GM23338 (cell line): ENCODE results near the gene GLG1. TPM values are rescaled to one million over a fixed set of nuclear protein-coding genes. Genes with fewer than 3 reads are reported as not detected.

Experiments
- ATAC-seq: fragments of 200-7000 bp; cut with Tn5 transposase; 3 replicates; pipeline ENCODE4 v1.9.1; 2020
- DNase-seq: peaks from one replicate; pipeline ENCODE4 v3.0.0-alpha.2; 2015; ENCODE audit warnings: low spot score
- H2AFZ ChIP-seq: fragments of 200-600 bp; sonication (generic); 2 replicates; pipeline ENCODE4 v1.8.0; 2016; ENCODE audit warnings: antibody characterized with exemption, mild to moderate bottlenecking, moderate library complexity
- H3F3A ChIP-seq: fragments of 200-600 bp; sonication (generic); replicated peaks from 2 replicates; pipeline ENCODE4 v1.8.0; 2017; ENCODE audit warnings: antibody characterized with exemption, mixed run types, low read depth
- H3K27ac ChIP-seq: fragments of 200-600 bp; sonication (generic); 2 replicates; pipeline ENCODE4 v1.6.1; 2016; ENCODE audit warnings: low read depth
- H3K27me3 ChIP-seq: fragments of 200-600 bp; sonication (generic); 2 replicates; pipeline ENCODE4 v1.8.0; 2016; ENCODE audit warnings: mild to moderate bottlenecking, mixed run types, moderate library complexity; ENCODE audit not compliant: insufficient read depth
- H3K36me3 ChIP-seq: fragments of 200-600 bp; sonication (generic); 2 replicates; pipeline ENCODE4 v1.8.0; 2016; ENCODE audit warnings: mild to moderate bottlenecking; ENCODE audit not compliant: insufficient read depth
- H3K4me1 ChIP-seq: fragments of 200-600 bp; sonication (generic); 2 replicates; pipeline ENCODE4 v1.8.0; 2016; ENCODE audit warnings: mild to moderate bottlenecking, moderate library complexity; ENCODE audit not compliant: insufficient read depth
- H3K4me2 ChIP-seq: fragments of 200-600 bp; sonication (generic); 2 replicates; pipeline ENCODE4 v1.7.1; 2017; ENCODE audit warnings: mixed run types
- H3K4me3 ChIP-seq: fragments of 200-600 bp; sonication (generic); 2 replicates; pipeline ENCODE4 v1.6.1; 2016; ENCODE audit warnings: mixed run types
- H3K79me2 ChIP-seq: fragments of 200-600 bp; sonication (generic); replicated peaks from 2 replicates; pipeline ENCODE4 v1.8.0; 2017; ENCODE audit warnings: mild to moderate bottlenecking; ENCODE audit not compliant: insufficient read depth
- H3K9me2 ChIP-seq: fragments of 200-600 bp; sonication (generic); 2 replicates; pipeline ENCODE4 v1.8.0; 2017; ENCODE audit not compliant: insufficient read depth
- H4K20me1 ChIP-seq: fragments of 200-600 bp; sonication (generic); replicated peaks from 2 replicates; pipeline ENCODE4 v1.8.0; 2017; ENCODE audit warnings: mild to moderate bottlenecking; ENCODE audit not compliant: insufficient read depth
- H3K27ac Mint-ChIP-seq: 2 replicates; pipeline ENCODE4 v1.8.0; 2020; ENCODE audit warnings: inconsistent platforms, mild to moderate bottlenecking, moderate library complexity, mixed read lengths
- H3K27me3 Mint-ChIP-seq: 3 replicates; pipeline ENCODE4 v1.8.0; 2022; ENCODE audit warnings: low read depth, mild to moderate bottlenecking, moderate library complexity, mixed read lengths, inconsistent platforms; ENCODE audit not compliant: insufficient read depth, poor library complexity
- H3K36me3 Mint-ChIP-seq: 3 replicates; pipeline ENCODE4 v1.8.0; 2021; ENCODE audit warnings: low read depth, mild to moderate bottlenecking, inconsistent platforms, moderate library complexity, mixed read lengths
- H3K4me1 Mint-ChIP-seq: 3 replicates; pipeline ENCODE4 v1.8.0; 2020; ENCODE audit warnings: mild to moderate bottlenecking, inconsistent platforms, mixed read lengths
- H3K4me3 Mint-ChIP-seq: 3 replicates; pipeline ENCODE4 v1.8.0; 2021; ENCODE audit warnings: moderate library complexity, mild to moderate bottlenecking, inconsistent platforms, mixed read lengths
- H3K9me3 Mint-ChIP-seq: 3 replicates; pipeline ENCODE4 v1.8.0; 2020; ENCODE audit warnings: moderate library complexity, mild to moderate bottlenecking, inconsistent platforms, mixed read lengths
- CREB1 ChIP-seq: fragments of 250-450 bp; sonication (Bioruptor Pico); IDR thresholded peaks from 2 replicates; pipeline ENCODE4 v1.5.0; 2020; ENCODE audit warnings: low read depth, mild to moderate bottlenecking, moderate library complexity
- CTCF ChIP-seq, 2 experiments: fragments of 200-600 bp in 1 of 2; sonication (generic) in 1 of 2; conservative IDR thresholded peaks; 2 replicates each; pipeline versions ENCODE4 v1.5.1 to v1.6.1; 2016 to 2017; ENCODE audit warnings: antibody characterized with exemption in 2 of 2, low read depth in 2 of 2, mild to moderate bottlenecking in 2 of 2, moderate library complexity in 1 of 2
- ETS1 ChIP-seq: IDR thresholded peaks from 2 replicates; pipeline ENCODE4 v1.6.1; 2016; ENCODE audit warnings: antibody characterized with exemption
- EZH2 ChIP-seq: fragments of 200-600 bp; sonication (generic); IDR thresholded peaks from one replicate; pipeline ENCODE4 v1.8.0; 2017; ENCODE audit warnings: antibody characterized with exemption, mild to moderate bottlenecking, low read depth; ENCODE audit not compliant: unreplicated experiment
- EZH2phosphoT487 ChIP-seq: fragments of 200-600 bp; sonication (generic); IDR thresholded peaks from one replicate; pipeline ENCODE4 v1.8.1; 2018; ENCODE audit warnings: antibody characterized with exemption; ENCODE audit not compliant: unreplicated experiment
- JUNB ChIP-seq: IDR thresholded peaks from one replicate; pipeline ENCODE4 v1.6.1; 2016; ENCODE audit warnings: antibody characterized with exemption; ENCODE audit not compliant: unreplicated experiment
- NANOG ChIP-seq: IDR thresholded peaks from 2 replicates; pipeline ENCODE4 v1.6.1; 2016; ENCODE audit warnings: antibody characterized with exemption, borderline replicate concordance
- POLR2AphosphoS5 ChIP-seq: IDR thresholded peaks from 2 replicates; pipeline ENCODE4 v1.6.1; 2016; ENCODE audit warnings: antibody characterized with exemption, low read depth
- REST ChIP-seq: IDR thresholded peaks from one replicate; pipeline ENCODE4 v1.6.1; 2018; ENCODE audit warnings: antibody characterized with exemption; ENCODE audit not compliant: unreplicated experiment
- STAT1 ChIP-seq: IDR thresholded peaks from one replicate; pipeline ENCODE4 v1.6.1; 2016; ENCODE audit warnings: antibody characterized with exemption; ENCODE audit not compliant: unreplicated experiment
- ZNF114 ChIP-seq: fragments of 250-450 bp; sonication (Bioruptor Pico); IDR thresholded peaks from 2 replicates; pipeline ENCODE4 v1.5.0; 2020; ENCODE audit warnings: mild to moderate bottlenecking, moderate library complexity
- ZNF331 ChIP-seq: fragments of 250-450 bp; sonication (Bioruptor Pico); IDR thresholded peaks from 2 replicates; pipeline ENCODE4 v1.5.0; 2020; ENCODE audit warnings: low read depth, mild to moderate bottlenecking, moderate library complexity
- ZNF462 ChIP-seq: fragments of 250-450 bp; sonication (Bioruptor Pico); IDR thresholded peaks from 2 replicates; pipeline ENCODE4 v1.5.0; 2020; ENCODE audit warnings: mild to moderate bottlenecking, moderate library complexity
- polyA plus RNA-seq: library from polyadenylated mRNA; unstranded; fragments of >200 nt; fragmentation: Nextera tagmentation; extraction: Ambion mirVana; gene quantifications from 2 replicates; pipeline ENCODE4 v1.2.1, GENCODE V29; 2016
- total RNA-seq: library from RNA; depleted of rRNA; stranded (reverse); fragments of >200 nt; shearing (Covaris generic); gene quantifications from 2 replicates; pipeline ENCODE4 v1.2.3, GENCODE V29; 2014

GLG1 gene
- total and polyA plus RNA-seq, 2 experiments from 2014 or later = 61.2 to 211 TPM

DNA sequence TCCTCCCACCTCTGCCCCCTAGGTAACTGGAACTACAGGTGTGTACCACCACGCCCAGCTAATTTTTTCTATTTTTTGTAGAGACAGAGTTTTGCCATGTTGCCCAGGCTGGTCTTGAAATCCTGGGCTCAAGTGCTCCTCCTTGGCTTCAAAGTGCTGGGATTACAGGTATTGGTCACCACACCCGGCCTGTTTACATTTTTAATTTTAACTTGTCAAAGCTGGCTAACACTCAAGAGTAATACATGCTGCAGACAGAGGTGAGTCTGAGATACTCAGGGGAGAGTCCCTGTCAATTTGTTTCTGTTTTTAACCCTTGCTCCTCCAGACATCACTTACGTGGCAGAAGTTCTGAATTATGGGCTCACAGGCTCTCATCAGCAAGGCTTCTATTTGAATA lies 134.9 kb downstream of the GLG1 start:
- no peak for ATAC-seq

More for the DNA sequence above, 134.9 kb downstream of the GLG1 start:
- Mint-ChIP-seq H3K36me3 (peaks cover 91% of the 10 kb centered on the region), H3K4me1 (no peaks in the 10 kb centered on the region), H3K27me3 (peaks cover 10% of the 10 kb centered on the region), H3K9me3 (no peaks in the 10 kb centered on the region), H3K27ac (no peak overlapping the region; the same call in 1 of the 2 replicates), H3K4me3 (no peak overlapping the region)
- Histone ChIP-seq H3K4me1 (no peaks in the 10 kb centered on the region), H2AFZ (no peak overlapping the region), H3K36me3 (peaks cover 60% of the 10 kb centered on the region), H3K27me3 (no peaks in the 10 kb centered on the region), H3K9me2 (no peaks in the 10 kb centered on the region), H3K4me2 (no peak overlapping the region), H3K79me2 (no peaks in the 10 kb centered on the region), H4K20me1 (no peaks in the 10 kb centered on the region; the same call in none of the 2 replicates), H3K27ac (no peak overlapping the region), H3K4me3 (no peak overlapping the region), H3F3A (0 out of 2 replicates have a peak, but pooled peaks cover 3% of the 10 kb centered on the region)
- no peak for DNase-seq
- TF ChIP-seq ZNF331 (CRISPR knock-in tag) (no peak), CTCF (conservative IDR thresholded peaks at IDR 0.05; ENCODE audit: low read depth in 2 of 2) (no peak), CREB1 (CRISPR knock-in tag) (no peak), STAT1 (no peak), EZH2phosphoT487 (no peak), EZH2 (no peak), POLR2AphosphoS5 (no peak), ZNF114 (no peak), JUNB (no peak), ZNF462 (CRISPR knock-in tag) (no peak), NANOG (no peak), ETS1 (no peak), REST (no peak)
